LNCAP (cell line): ENCODE measurements around the gene DNAJB13.

Source experiments
- CTCF ChIP-seq: fragments of 450-650 bp; IDR thresholded peaks from 2 replicates; pipeline ENCODE4 v1.5.1; 2017; ENCODE audit warnings: mild to moderate bottlenecking

DNAJB13 gene

GRCh38 chr11:74011360-74012073, 60.7 kb downstream of the DNAJB13 start:
- TF ChIP-seq CTCF = no peak

- TF ChIP-seq CTCF = no peak
Measured at GRCh38 chr11:74012074-74012809, 61.4 kb downstream of the DNAJB13 start.

- no peak for TF ChIP-seq CTCF
Measured at GRCh38 chr11:74013141-74013540, 62.3 kb downstream of the DNAJB13 start.

- no peak for TF ChIP-seq CTCF
Measured at GRCh38 chr11:74014880-74015279, 64.1 kb downstream of the DNAJB13 start.

GRCh38 chr11:74015919-74016684, 65.3 kb downstream of the DNAJB13 start:
- no peak for TF ChIP-seq CTCF

- TF ChIP-seq CTCF = no peak
Measured at GRCh38 chr11:74017631-74018030, 66.8 kb downstream of the DNAJB13 start.

GRCh38 chr11:74018331-74019005, 67.6 kb downstream of the DNAJB13 start:
- no peak for TF ChIP-seq CTCF
